Measurements from ENCODE around the gene SEMA5B. TPM values are rescaled to one million over a fixed set of nuclear protein-coding genes. Genes with fewer than 3 reads are reported as not detected.

Gene SEMA5B
- total RNA-seq, 2 experiments from 2014 or later = not detected

GRCh38 chr3:123066896-123067688, 39.5 kb upstream of the SEMA5B start, which contains the start of gene PDIA5:
Gene PDIA5, plus strand, starts transcription at chr3:123067025. Its CDS starts 140 bp downstream, at chr3:123067165.
- Mint-ChIP-seq H3K4me1 (peaks cover 36% of the 10 kb centered on the region), H3K9me3 (ENCODE audit: low read depth) (no peaks in the 10 kb centered on the region), H3K27me3 (peaks cover 14% of the 10 kb centered on the region), H3K27ac (no peak within 1 kb of the TSS), H3K36me3 (no peaks in the 10 kb centered on the region), H3K4me3 (peak within 1 kb of the TSS; percentile 77)
- ATAC-seq (peak; percentile 69), DNase-seq (peak; percentile 73)
- CTCF ChIA-PET = interaction anchor here (1.3 to 1.7 kb wide), 2 partner anchors 14 to 388 kb away, joined by 4 read pairs; no protein-coding TSS in a partner anchor

- Mint-ChIP-seq H3K27ac (no peak overlapping the region), H3K27me3 (peaks cover 14% of the 10 kb centered on the region), H3K4me3 (peak overlapping the region; percentile 77), H3K4me1 (peaks cover 36% of the 10 kb centered on the region), H3K9me3 (ENCODE audit: low read depth) (no peaks in the 10 kb centered on the region), H3K36me3 (no peaks in the 10 kb centered on the region)
- CTCF ChIA-PET = interaction anchor here (1.3 to 1.7 kb wide), 2 partner anchors 14 to 388 kb away, joined by 4 read pairs; no protein-coding TSS in a partner anchor
- DNase-seq = no peak
- ATAC-seq = no peak
Measured at GRCh38 chr3:123066599-123066895, 39.0 kb upstream of the SEMA5B start.

- ATAC-seq (peak; percentile 18), DNase-seq (no peak)
- H3K27ac Mint-ChIP-seq = no peak overlapping the region
- H3K4me1 Mint-ChIP-seq = peaks cover 36% of the 10 kb centered on the region
- no peak overlapping the region for H3K4me3 Mint-ChIP-seq
- H3K36me3 Mint-ChIP-seq = no peaks in the 10 kb centered on the region
- peaks cover 23% of the 10 kb centered on the region for H3K27me3 Mint-ChIP-seq
- no peaks in the 10 kb centered on the region for H3K9me3 Mint-ChIP-seq (ENCODE audit: low read depth)
- CTCF ChIA-PET = no interaction called here
Measured at GRCh38 chr3:123064914-123065313, 37.4 kb upstream of the SEMA5B start.

- H3K27ac Mint-ChIP-seq = no peak overlapping the region
- H3K36me3 Mint-ChIP-seq = no peaks in the 10 kb centered on the region
- ATAC-seq (no peak), DNase-seq (no peak)
- H3K4me3 Mint-ChIP-seq = no peak overlapping the region
- peaks cover 23% of the 10 kb centered on the region for H3K27me3 Mint-ChIP-seq
- CTCF ChIA-PET = no interaction called here
- no peaks in the 10 kb centered on the region for H3K9me3 Mint-ChIP-seq (ENCODE audit: low read depth)
- H3K4me1 Mint-ChIP-seq = peaks cover 36% of the 10 kb centered on the region
Measured at GRCh38 chr3:123064506-123064905, 36.9 kb upstream of the SEMA5B start.

GRCh38 chr3:123063034-123063433, 35.5 kb upstream of the SEMA5B start:
- DNase-seq = no peak
- Mint-ChIP-seq H3K27me3 (peaks cover 23% of the 10 kb centered on the region), H3K4me3 (no peak overlapping the region), H3K4me1 (peaks cover 27% of the 10 kb centered on the region), H3K27ac (no peak overlapping the region), H3K36me3 (no peaks in the 10 kb centered on the region), H3K9me3 (ENCODE audit: low read depth) (no peaks in the 10 kb centered on the region)
- CTCF ChIA-PET = no interaction called here
- no peak for ATAC-seq

GRCh38 chr3:123061856-123062255, 34.3 kb upstream of the SEMA5B start:
- DNase-seq (no peak), ATAC-seq (no peak)
- CTCF ChIA-PET = interaction anchor here (0.6 kb wide), 1 partner anchor 243 kb away, joined by 3 read pairs; no protein-coding TSS in a partner anchor
- no peaks in the 10 kb centered on the region for H3K36me3 Mint-ChIP-seq
- peaks cover 23% of the 10 kb centered on the region for H3K27me3 Mint-ChIP-seq
- no peak overlapping the region for H3K4me3 Mint-ChIP-seq
- H3K9me3 Mint-ChIP-seq (ENCODE audit: low read depth) = no peaks in the 10 kb centered on the region
- peaks cover 22% of the 10 kb centered on the region for H3K4me1 Mint-ChIP-seq
- no peak overlapping the region for H3K27ac Mint-ChIP-seq

- Mint-ChIP-seq H3K4me1 (peaks cover 9% of the 10 kb centered on the region), H3K27ac (no peak overlapping the region), H3K9me3 (ENCODE audit: low read depth) (no peaks in the 10 kb centered on the region), H3K4me3 (no peak overlapping the region), H3K36me3 (no peaks in the 10 kb centered on the region), H3K27me3 (peaks cover 25% of the 10 kb centered on the region)
- CTCF ChIA-PET = no interaction called here
- ATAC-seq (no peak), DNase-seq (no peak)
Measured at GRCh38 chr3:123060054-123060453, 32.5 kb upstream of the SEMA5B start.

GRCh38 chr3:123058505-123058904, 30.9 kb upstream of the SEMA5B start:
- DNase-seq (no peak), ATAC-seq (no peak)
- H3K27ac Mint-ChIP-seq = no peak overlapping the region
- no peak overlapping the region for H3K4me3 Mint-ChIP-seq
- H3K9me3 Mint-ChIP-seq (ENCODE audit: low read depth) = no peaks in the 10 kb centered on the region
- H3K36me3 Mint-ChIP-seq = no peaks in the 10 kb centered on the region
- H3K4me1 Mint-ChIP-seq = no peaks in the 10 kb centered on the region
- peaks cover 25% of the 10 kb centered on the region for H3K27me3 Mint-ChIP-seq
- CTCF ChIA-PET = interaction anchor here (1.6 kb wide), 1 partner anchor 13 kb away, joined by 4 read pairs; no protein-coding TSS in a partner anchor

GRCh38 chr3:123055352-123055751, 27.8 kb upstream of the SEMA5B start:
- H3K4me1 Mint-ChIP-seq = no peaks in the 10 kb centered on the region
- H3K27me3 Mint-ChIP-seq = peaks cover 21% of the 10 kb centered on the region
- H3K4me3 Mint-ChIP-seq = no peak overlapping the region
- no peak overlapping the region for H3K27ac Mint-ChIP-seq
- CTCF ChIA-PET = no interaction called here
- no peaks in the 10 kb centered on the region for H3K9me3 Mint-ChIP-seq (ENCODE audit: low read depth)
- DNase-seq (no peak), ATAC-seq (no peak)
- no peaks in the 10 kb centered on the region for H3K36me3 Mint-ChIP-seq

- H3K9me3 Mint-ChIP-seq (ENCODE audit: low read depth) = no peaks in the 10 kb centered on the region
- H3K4me3 Mint-ChIP-seq = no peak overlapping the region
- no peak overlapping the region for H3K27ac Mint-ChIP-seq
- peaks cover 19% of the 10 kb centered on the region for H3K27me3 Mint-ChIP-seq
- CTCF ChIA-PET = no interaction called here
- ATAC-seq = no peak
- H3K4me1 Mint-ChIP-seq = no peaks in the 10 kb centered on the region
- DNase-seq = no peak
- H3K36me3 Mint-ChIP-seq = no peaks in the 10 kb centered on the region
Measured at GRCh38 chr3:123054931-123055330, 27.4 kb upstream of the SEMA5B start.

- DNase-seq (no peak), ATAC-seq (no peak)
- Mint-ChIP-seq H3K4me3 (no peak overlapping the region), H3K27me3 (peaks cover 21% of the 10 kb centered on the region), H3K27ac (no peak overlapping the region), H3K9me3 (ENCODE audit: low read depth) (no peaks in the 10 kb centered on the region), H3K36me3 (no peaks in the 10 kb centered on the region), H3K4me1 (no peaks in the 10 kb centered on the region)
- CTCF ChIA-PET = no interaction called here
Measured at GRCh38 chr3:123054109-123054778, 26.7 kb upstream of the SEMA5B start.

- Mint-ChIP-seq H3K27me3 (peaks cover 27% of the 10 kb centered on the region), H3K27ac (no peak overlapping the region), H3K4me3 (no peak overlapping the region), H3K4me1 (no peaks in the 10 kb centered on the region), H3K9me3 (ENCODE audit: low read depth) (no peaks in the 10 kb centered on the region), H3K36me3 (no peaks in the 10 kb centered on the region)
- DNase-seq = no peak
- CTCF ChIA-PET = no interaction called here
- ATAC-seq = no peak
Measured at GRCh38 chr3:123053107-123053506, 25.5 kb upstream of the SEMA5B start.

- CTCF ChIA-PET = no interaction called here
- no peak overlapping the region for H3K27ac Mint-ChIP-seq
- ATAC-seq (no peak), DNase-seq (no peak)
- H3K36me3 Mint-ChIP-seq = no peaks in the 10 kb centered on the region
- no peaks in the 10 kb centered on the region for H3K4me1 Mint-ChIP-seq
- no peaks in the 10 kb centered on the region for H3K9me3 Mint-ChIP-seq (ENCODE audit: low read depth)
- no peak overlapping the region for H3K4me3 Mint-ChIP-seq
- H3K27me3 Mint-ChIP-seq = peaks cover 33% of the 10 kb centered on the region
Measured at GRCh38 chr3:123050666-123051065, 23.1 kb upstream of the SEMA5B start.
